ENCODE results near the gene UBXN6. TPM values are rescaled to one million over a fixed set of nuclear protein-coding genes. Genes with fewer than 3 reads are reported as not detected.

Gene UBXN6
- total RNA-seq, 1 donor from 2014 or later = 54.3 TPM

- Mint-ChIP-seq H3K4me1 (peaks cover 59% of the 10 kb centered on the region), H3K4me3 (no peak overlapping the region), H3K27me3 (no peaks in the 10 kb centered on the region), H3K36me3 (ENCODE audit: low read depth) (peaks cover 33% of the 10 kb centered on the region), H3K27ac (no peak overlapping the region), H3K9me3 (no peaks in the 10 kb centered on the region)
- intact Hi-C loops (cut with micrococcal nuclease) = no loop called here
- TF ChIP-seq, protein P1, sequence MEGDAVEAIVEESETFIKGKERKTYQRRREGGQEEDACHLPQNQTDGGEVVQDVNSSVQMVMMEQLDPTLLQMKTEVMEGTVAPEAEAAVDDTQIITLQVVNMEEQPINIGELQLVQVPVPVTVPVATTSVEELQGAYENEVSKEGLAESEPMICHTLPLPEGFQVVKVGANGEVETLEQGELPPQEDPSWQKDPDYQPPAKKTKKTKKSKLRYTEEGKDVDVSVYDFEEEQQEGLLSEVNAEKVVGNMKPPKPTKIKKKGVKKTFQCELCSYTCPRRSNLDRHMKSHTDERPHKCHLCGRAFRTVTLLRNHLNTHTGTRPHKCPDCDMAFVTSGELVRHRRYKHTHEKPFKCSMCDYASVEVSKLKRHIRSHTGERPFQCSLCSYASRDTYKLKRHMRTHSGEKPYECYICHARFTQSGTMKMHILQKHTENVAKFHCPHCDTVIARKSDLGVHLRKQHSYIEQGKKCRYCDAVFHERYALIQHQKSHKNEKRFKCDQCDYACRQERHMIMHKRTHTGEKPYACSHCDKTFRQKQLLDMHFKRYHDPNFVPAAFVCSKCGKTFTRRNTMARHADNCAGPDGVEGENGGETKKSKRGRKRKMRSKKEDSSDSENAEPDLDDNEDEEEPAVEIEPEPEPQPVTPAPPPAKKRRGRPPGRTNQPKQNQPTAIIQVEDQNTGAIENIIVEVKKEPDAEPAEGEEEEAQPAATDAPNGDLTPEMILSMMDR (IDR thresholded peaks at IDR 0.05) = no peak
- DNase-seq = no peak
- POLR2A ChIA-PET = no interaction called here
- CTCF ChIA-PET = interaction anchor here (1.3 kb wide), 1 partner anchor 21 kb away, joined by 4 read pairs; no protein-coding TSS in a partner anchor
- no peak for ATAC-seq (ENCODE audit: low read depth)
Measured at GRCh38 chr19:4396949-4397783, 60.4 kb downstream of the UBXN6 start.

Other genes starting within 250 kb of the UBXN6 start
- 177 and 186 TPM in 2 replicates for gene EBI3, start 228.3 kb downstream of the UBXN6 start, total RNA-seq
- gene YJU2, start 210.7 kb downstream of the UBXN6 start, total RNA-seq = 40.7 and 43.0 TPM in 2 replicates
- gene SHD, start 178.5 kb downstream of the UBXN6 start, total RNA-seq = not detected in 2 replicates
- gene TMIGD2, start 155.4 kb downstream of the UBXN6 start, total RNA-seq = not detected in 2 replicates
- 1.4 and 2.6 TPM in 2 replicates for gene FSD1, start 153.2 kb downstream of the UBXN6 start, total RNA-seq
- gene STAP2, start 119.0 kb downstream of the UBXN6 start, total RNA-seq = 1.1 and 1.3 TPM in 2 replicates
- 25.2 and 29.8 TPM in 2 replicates for gene MPND, start 114.2 kb downstream of the UBXN6 start, total RNA-seq
- gene SH3GL1, start 57.2 kb downstream of the UBXN6 start, total RNA-seq = 33.8 and 43.7 TPM in 2 replicates
- gene CHAF1A, start 55.2 kb downstream of the UBXN6 start, total RNA-seq = 13.9 and 19.2 TPM in 2 replicates
- 44.9 and 49.7 TPM in 2 replicates for gene HDGFL2, start 14.5 kb upstream of the UBXN6 start, total RNA-seq
- not detected in 2 replicates for gene PLIN4, start 60.7 kb upstream of the UBXN6 start, total RNA-seq
- 0.17 and 0.33 TPM in 2 replicates for gene PLIN5, start 77.4 kb upstream of the UBXN6 start, total RNA-seq
- 0.42 and 2.0 TPM in 2 replicates for gene LRG1, start 82.2 kb upstream of the UBXN6 start, total RNA-seq
- gene SEMA6B, start 101.9 kb upstream of the UBXN6 start, total RNA-seq = 0.11 and 0.37 TPM in 2 replicates
- 13.2 and 15.5 TPM in 2 replicates for gene TNFAIP8L1, start 181.7 kb upstream of the UBXN6 start, total RNA-seq
- 30.9 and 31.6 TPM in 2 replicates for gene MYDGF, start 212.5 kb upstream of the UBXN6 start, total RNA-seq

Measured in activated B cell treated with CpG ODN at 0.5 μM for 24 hours (primary cell).